ENCODE measurements around the gene MTRFR. TPM values are rescaled to one million over a fixed set of nuclear protein-coding genes. Genes with fewer than 3 reads are reported as not detected.

MTRFR gene
- total and polyA plus RNA-seq, 2 donors (not counting 3 experiments of a cell fraction or from before 2014, with no cell fraction given): 9.1 to 14.4 TPM

- no peaks in the 10 kb centered on the region for H3K27me3 ChIP-seq (ENCODE audit: control insufficient read depth in 2 of 2, insufficient read depth in 2 of 2, low read length in 2 of 2)
- no peaks in the 10 kb centered on the region for H3K9me1 ChIP-seq (replicated peaks; ENCODE audit: control insufficient read depth, extremely low read depth, insufficient read depth, low read length)
- POLR2A ChIA-PET: no interaction called here
- dilution Hi-C loops (cut with MboI; ENCODE audit: extremely low pct_ligation_motif_present, low sequenced_read_pairs) (no loop called here), intact Hi-C loops (cut with micrococcal nuclease) (no loop called here)
- no peak overlapping the region for H3K4me2 ChIP-seq (ENCODE audit: insufficient read depth, low read length)
- H3K9ac ChIP-seq (replicated peaks; ENCODE audit: extremely low read depth, insufficient read depth, low read length): no peak overlapping the region
- BruUV-seq (replicated peaks): no TSS peak
- peaks cover 11 to 26% of the 10 kb centered on the region in 2 experiments for H3K36me3 ChIP-seq (ENCODE audit: control insufficient read depth in 2 of 2, extremely low read depth in 1 of 2, insufficient read depth in 2 of 2, low read length in 2 of 2)
- H4K20me1 ChIP-seq (replicated peaks; ENCODE audit: control insufficient read depth, extremely low read depth, insufficient read depth, low read length): no peaks in the 10 kb centered on the region
- H3K9me3 ChIP-seq (replicated peaks; ENCODE audit: control insufficient read depth, insufficient read depth, low read length): no peaks in the 10 kb centered on the region
- H3K4me3 ChIP-seq (replicated peaks in 1 of 3; ENCODE audit: insufficient read depth in 1 of 3, low read depth in 1 of 3, low read length in 3 of 3): no peak overlapping the region
- CTCF ChIA-PET: interaction anchor here (1.1 kb wide), 1 partner anchor 314 kb away, joined by 3 read pairs; no protein-coding TSS in a partner anchor
- no peak overlapping the region for H3K27ac ChIP-seq (ENCODE audit: insufficient read depth, low read depth, low read length)
- H3K79me2 ChIP-seq (ENCODE audit: control insufficient read depth, insufficient read depth, low read length): no peaks in the 10 kb centered on the region
- DNase-seq (ENCODE audit: low read depth, low spot score) (no peak), FAIRE-seq (no peak)
- no peaks in the 10 kb centered on the region for H3K4me1 ChIP-seq (ENCODE audit: control insufficient read depth, extremely low read depth, insufficient read depth, low read length)
- TF ChIP-seq POLR2AphosphoS5 (IDR thresholded peaks at IDR 0.05; ENCODE audit: insufficient read depth, low read depth, low read length) (no peak), EZH2 (IDR thresholded peaks at IDR 0.05; ENCODE audit: borderline replicate concordance, low read depth, low read length, severe bottlenecking) (no peak), GATA2 (IDR thresholded peaks at IDR 0.05; ENCODE audit: insufficient read depth, insufficient read length, low read depth, low read length) (no peak), FOS (IDR thresholded peaks at IDR 0.05; ENCODE audit: borderline replicate concordance, insufficient read depth, low read length) (no peak), POLR2A (IDR thresholded peaks at IDR 0.05; ENCODE audit: low read depth, low read length) (no peak), MYC (IDR thresholded peaks at IDR 0.05; ENCODE audit: low read depth, low read length) (no peak), JUN (IDR thresholded peaks at IDR 0.05; ENCODE audit: borderline replicate concordance, insufficient read depth, insufficient read length, low read depth) (no peak)
- TF ChIP-seq, protein P1, sequence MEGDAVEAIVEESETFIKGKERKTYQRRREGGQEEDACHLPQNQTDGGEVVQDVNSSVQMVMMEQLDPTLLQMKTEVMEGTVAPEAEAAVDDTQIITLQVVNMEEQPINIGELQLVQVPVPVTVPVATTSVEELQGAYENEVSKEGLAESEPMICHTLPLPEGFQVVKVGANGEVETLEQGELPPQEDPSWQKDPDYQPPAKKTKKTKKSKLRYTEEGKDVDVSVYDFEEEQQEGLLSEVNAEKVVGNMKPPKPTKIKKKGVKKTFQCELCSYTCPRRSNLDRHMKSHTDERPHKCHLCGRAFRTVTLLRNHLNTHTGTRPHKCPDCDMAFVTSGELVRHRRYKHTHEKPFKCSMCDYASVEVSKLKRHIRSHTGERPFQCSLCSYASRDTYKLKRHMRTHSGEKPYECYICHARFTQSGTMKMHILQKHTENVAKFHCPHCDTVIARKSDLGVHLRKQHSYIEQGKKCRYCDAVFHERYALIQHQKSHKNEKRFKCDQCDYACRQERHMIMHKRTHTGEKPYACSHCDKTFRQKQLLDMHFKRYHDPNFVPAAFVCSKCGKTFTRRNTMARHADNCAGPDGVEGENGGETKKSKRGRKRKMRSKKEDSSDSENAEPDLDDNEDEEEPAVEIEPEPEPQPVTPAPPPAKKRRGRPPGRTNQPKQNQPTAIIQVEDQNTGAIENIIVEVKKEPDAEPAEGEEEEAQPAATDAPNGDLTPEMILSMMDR (IDR thresholded peaks at IDR 0.05; ENCODE audit: extremely low read depth in 1 of 2, insufficient read depth in 1 of 2, low read depth in 1 of 2, low read length in 2 of 2): no peak
- TF ChIP-seq, protein P2, sequence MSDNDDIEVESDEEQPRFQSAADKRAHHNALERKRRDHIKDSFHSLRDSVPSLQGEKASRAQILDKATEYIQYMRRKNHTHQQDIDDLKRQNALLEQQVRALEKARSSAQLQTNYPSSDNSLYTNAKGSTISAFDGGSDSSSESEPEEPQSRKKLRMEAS (IDR thresholded peaks at IDR 0.05; ENCODE audit: insufficient read depth, insufficient read length): no peak
- H2AFZ ChIP-seq (ENCODE audit: low read depth, low read length): no peak overlapping the region
These were observed 71.9 kb downstream of the MTRFR start for GRCh38 chr12:123305136-123305535.
